Parathyroid adenoma (tissue), 2 donors: ENCODE data around the gene XYLT1.

Source experiments
- H2AFZ ChIP-seq: fragments of 300-600 bp; sonication (generic); one replicate; pipeline ENCODE4 v1.7.0; 2017; ENCODE audit warnings: antibody characterized with exemption, mild to moderate bottlenecking
- H3K27ac ChIP-seq: fragments of 300-600 bp; sonication (generic); one replicate; pipeline ENCODE4 v1.7.0; 2017
- H3K27me3 ChIP-seq: fragments of 300-600 bp; sonication (generic); one replicate; pipeline ENCODE4 v1.7.0; 2017; ENCODE audit warnings: low read length; ENCODE audit not compliant: control insufficient read depth, insufficient read depth
- H3K36me3 ChIP-seq: fragments of 300-600 bp; sonication (generic); one replicate; pipeline ENCODE4 v1.7.0; 2017; ENCODE audit warnings: low read length; ENCODE audit not compliant: control insufficient read depth, insufficient read depth
- H3K4me1 ChIP-seq: fragments of 300-600 bp; sonication (generic); one replicate; pipeline ENCODE4 v1.7.0; 2017; ENCODE audit warnings: control low read depth
- H3K4me2 ChIP-seq: fragments of 300-600 bp; sonication (generic); one replicate; pipeline ENCODE4 v1.7.0; 2017; ENCODE audit warnings: low read length
- H3K4me3 ChIP-seq: fragments of 300-600 bp; sonication (generic); one replicate; pipeline ENCODE4 v1.7.0; 2017; ENCODE audit warnings: low read depth, low read length
- H3K79me2 ChIP-seq: fragments of 300-600 bp; sonication (generic); one replicate; pipeline ENCODE4 v1.7.0; 2017; ENCODE audit warnings: control low read depth
- H3K9ac ChIP-seq: fragments of 300-600 bp; sonication (generic); one replicate; pipeline ENCODE4 v1.7.0; 2017; ENCODE audit warnings: mild to moderate bottlenecking
- H3K9me3 ChIP-seq: fragments of 300-600 bp; sonication (generic); one replicate; pipeline ENCODE4 v1.7.0; 2017; ENCODE audit warnings: low read length; ENCODE audit not compliant: control insufficient read depth
- TF ChIP-seq, protein P1 (sequence below): fragments of 300-600 bp; sonication (generic); IDR thresholded peaks from one replicate; pipeline ENCODE4 v1.7.0; 2017; ENCODE audit warnings: antibody characterized with exemption, mild to moderate bottlenecking
- donor health status: primary hyperparathyroidism.

XYLT1 gene

DNA sequence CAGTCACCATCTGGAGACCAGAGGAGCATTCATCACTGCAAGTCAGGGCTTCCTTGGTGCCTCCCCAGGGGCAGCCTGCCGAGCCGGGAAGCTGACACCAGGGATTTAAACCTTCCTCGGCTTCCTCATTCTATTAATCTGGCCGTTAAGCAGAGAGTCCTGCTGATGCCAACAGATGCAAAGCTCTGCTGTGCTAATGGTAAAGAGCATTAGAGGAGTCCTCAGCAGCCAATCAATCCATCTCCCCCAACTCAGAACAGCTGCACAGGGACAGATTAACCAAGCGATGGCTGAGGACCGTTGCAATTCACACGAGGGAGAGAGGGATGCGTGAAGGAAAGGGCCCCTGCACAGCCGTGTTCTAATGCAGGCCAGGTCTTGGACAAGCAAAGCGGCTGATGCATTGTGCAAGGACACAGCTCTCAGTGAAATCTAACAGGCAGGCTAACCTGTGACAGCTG is 116.6 kb downstream of the XYLT1 start:
- Histone ChIP-seq H3K4me2 (no peak overlapping the region), H3K27ac (no peak overlapping the region), H3K9me3 (no peaks in the 10 kb centered on the region), H3K27me3 (no peaks in the 10 kb centered on the region), H2AFZ (no peak overlapping the region), H3K9ac (no peak overlapping the region), H3K4me1 (no peaks in the 10 kb centered on the region), H3K4me3 (no peak overlapping the region), H3K79me2 (no peaks in the 10 kb centered on the region), H3K36me3 (no peaks in the 10 kb centered on the region)
- TF ChIP-seq, protein P1, sequence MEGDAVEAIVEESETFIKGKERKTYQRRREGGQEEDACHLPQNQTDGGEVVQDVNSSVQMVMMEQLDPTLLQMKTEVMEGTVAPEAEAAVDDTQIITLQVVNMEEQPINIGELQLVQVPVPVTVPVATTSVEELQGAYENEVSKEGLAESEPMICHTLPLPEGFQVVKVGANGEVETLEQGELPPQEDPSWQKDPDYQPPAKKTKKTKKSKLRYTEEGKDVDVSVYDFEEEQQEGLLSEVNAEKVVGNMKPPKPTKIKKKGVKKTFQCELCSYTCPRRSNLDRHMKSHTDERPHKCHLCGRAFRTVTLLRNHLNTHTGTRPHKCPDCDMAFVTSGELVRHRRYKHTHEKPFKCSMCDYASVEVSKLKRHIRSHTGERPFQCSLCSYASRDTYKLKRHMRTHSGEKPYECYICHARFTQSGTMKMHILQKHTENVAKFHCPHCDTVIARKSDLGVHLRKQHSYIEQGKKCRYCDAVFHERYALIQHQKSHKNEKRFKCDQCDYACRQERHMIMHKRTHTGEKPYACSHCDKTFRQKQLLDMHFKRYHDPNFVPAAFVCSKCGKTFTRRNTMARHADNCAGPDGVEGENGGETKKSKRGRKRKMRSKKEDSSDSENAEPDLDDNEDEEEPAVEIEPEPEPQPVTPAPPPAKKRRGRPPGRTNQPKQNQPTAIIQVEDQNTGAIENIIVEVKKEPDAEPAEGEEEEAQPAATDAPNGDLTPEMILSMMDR: no peak

DNA sequence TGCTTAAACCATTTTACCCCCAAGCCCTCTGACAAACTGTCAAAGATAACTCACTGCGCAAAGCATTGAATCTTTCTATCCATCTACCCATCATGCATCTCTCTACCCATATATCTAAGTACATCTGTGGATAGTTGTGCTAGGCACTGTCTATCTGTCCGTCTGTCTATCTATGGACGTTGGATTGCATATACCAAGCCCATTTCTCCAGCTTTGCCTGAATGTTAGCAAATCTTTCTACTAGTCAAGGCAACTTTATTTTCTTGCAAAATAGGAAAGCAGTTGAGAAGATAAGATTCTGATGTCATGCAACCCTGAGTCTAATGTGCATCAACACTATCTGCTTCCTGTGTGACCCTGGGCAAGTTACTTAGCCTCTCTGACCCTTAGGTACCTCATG is 117.2 kb downstream of the XYLT1 start:
- Histone ChIP-seq H3K27ac (no peak overlapping the region), H3K9me3 (no peaks in the 10 kb centered on the region), H3K4me1 (no peaks in the 10 kb centered on the region), H3K79me2 (no peaks in the 10 kb centered on the region), H3K27me3 (no peaks in the 10 kb centered on the region), H2AFZ (no peak overlapping the region), H3K4me3 (no peak overlapping the region), H3K4me2 (no peak overlapping the region), H3K36me3 (no peaks in the 10 kb centered on the region), H3K9ac (no peak overlapping the region)
- TF ChIP-seq, protein P1: no peak

DNA sequence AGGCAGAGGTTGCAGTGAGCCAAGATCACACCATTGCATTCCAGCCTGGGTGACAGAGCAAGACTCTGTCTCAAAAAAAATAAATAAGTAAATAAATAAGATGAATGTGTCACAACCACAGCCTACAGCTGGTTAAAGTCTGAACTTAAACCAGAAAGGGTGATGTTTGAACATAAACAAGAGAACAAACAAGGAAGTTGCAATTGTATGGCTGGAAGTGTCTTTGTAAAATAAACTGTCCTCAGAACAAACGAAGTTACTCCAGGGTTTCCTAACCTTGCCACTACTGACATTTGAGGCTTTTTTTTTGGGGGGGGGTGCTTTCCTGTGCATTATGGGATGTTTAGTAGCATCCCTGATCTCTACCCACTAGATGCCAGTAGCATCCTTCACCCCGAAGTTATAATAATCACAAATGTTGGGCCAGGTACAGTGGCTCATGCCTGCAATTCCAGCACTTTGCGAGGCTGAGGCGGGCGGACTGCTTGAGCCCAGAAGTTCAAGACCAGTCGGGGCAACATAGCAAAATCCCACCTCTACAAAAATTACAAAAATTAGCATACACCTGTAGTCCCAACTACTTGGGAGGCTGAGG is 119.2 kb downstream of the XYLT1 start:
- no peaks in the 10 kb centered on the region for H3K79me2 ChIP-seq
- no peaks in the 10 kb centered on the region for H3K9me3 ChIP-seq
- no peaks in the 10 kb centered on the region for H3K4me1 ChIP-seq
- H3K27me3 ChIP-seq: no peaks in the 10 kb centered on the region
- no peak overlapping the region for H3K4me3 ChIP-seq
- no peaks in the 10 kb centered on the region for H3K36me3 ChIP-seq
- H2AFZ ChIP-seq: no peak overlapping the region
- H3K9ac ChIP-seq: no peak overlapping the region
- H3K4me2 ChIP-seq: no peak overlapping the region
- TF ChIP-seq, protein P1: no peak
- H3K27ac ChIP-seq: no peak overlapping the region

DNA sequence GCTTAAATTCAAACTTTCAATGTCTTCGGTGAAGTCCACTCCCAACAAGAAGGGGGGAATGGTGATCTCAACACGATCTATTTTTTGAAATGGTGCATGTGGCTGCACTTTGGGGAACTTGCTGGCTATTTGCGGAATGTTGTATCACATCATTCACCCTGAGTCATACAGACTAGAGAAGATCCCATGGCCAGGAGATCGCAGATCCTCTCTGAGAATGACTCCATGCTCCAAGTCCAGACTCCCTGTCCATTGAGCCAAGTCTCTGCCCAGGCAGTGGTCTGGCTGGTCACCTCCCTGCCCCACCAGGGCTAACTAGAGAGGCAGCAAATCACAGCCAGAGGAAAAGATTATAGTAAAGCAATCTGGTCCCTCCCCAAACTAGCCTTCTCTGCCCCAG is 120.6 kb downstream of the XYLT1 start:
- H3K27ac ChIP-seq: no peak overlapping the region
- TF ChIP-seq, protein P1: no peak

DNA sequence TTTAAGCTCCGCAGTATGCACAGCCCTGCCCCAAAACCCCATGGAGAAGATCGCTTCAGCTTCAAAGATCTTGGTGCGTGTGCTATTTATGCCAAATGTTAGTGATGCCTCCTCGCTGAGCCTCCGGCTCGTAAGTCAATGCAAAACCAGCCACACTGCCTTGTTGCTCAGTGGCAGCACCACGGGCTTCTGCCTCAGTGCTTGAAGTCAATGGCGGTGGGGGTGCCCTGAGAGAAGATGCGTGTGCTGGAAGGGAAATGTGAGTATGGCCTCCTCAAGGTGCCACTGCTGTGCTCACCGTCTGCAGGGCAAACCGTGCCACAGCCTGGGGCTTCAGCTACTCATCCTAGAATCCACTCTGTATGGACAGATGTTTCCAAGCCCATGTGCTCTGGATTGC is 121.9 kb downstream of the XYLT1 start:
- H3K4me1 ChIP-seq: no peaks in the 10 kb centered on the region
- H3K4me3 ChIP-seq: no peak overlapping the region
- H3K9me3 ChIP-seq: no peaks in the 10 kb centered on the region
- no peaks in the 10 kb centered on the region for H3K79me2 ChIP-seq
- no peak overlapping the region for H3K9ac ChIP-seq
- H3K36me3 ChIP-seq: no peaks in the 10 kb centered on the region
- H3K4me2 ChIP-seq: no peak overlapping the region
- H2AFZ ChIP-seq: no peak overlapping the region
- H3K27me3 ChIP-seq: no peaks in the 10 kb centered on the region
- TF ChIP-seq, protein P1: no peak
- H3K27ac ChIP-seq: no peak overlapping the region

More for the DNA sequence above, 120.6 kb downstream of the XYLT1 start:
- H3K27me3 ChIP-seq: no peaks in the 10 kb centered on the region
- no peak overlapping the region for H3K9ac ChIP-seq
- no peak overlapping the region for H3K4me2 ChIP-seq
- no peak overlapping the region for H2AFZ ChIP-seq
- no peaks in the 10 kb centered on the region for H3K4me1 ChIP-seq
- H3K79me2 ChIP-seq: no peaks in the 10 kb centered on the region
- H3K36me3 ChIP-seq: no peaks in the 10 kb centered on the region
- H3K9me3 ChIP-seq: no peaks in the 10 kb centered on the region
- H3K4me3 ChIP-seq: no peak overlapping the region
